Left ventricle myocardium superior (tissue), 1 donor: Measurements from ENCODE around the gene ITGA2. TPM values are rescaled to one million over a fixed set of nuclear protein-coding genes. Genes with fewer than 3 reads are reported as not detected.
A peak's percentile ranks its signal among the peaks of the same experiment; 100 is the strongest.
"Not testable (repeated sequence)": the region's sequence is repeated elsewhere in the genome, so short reads cannot be mapped to it uniquely, and the experiment has no call there.

Experiments
- ATAC-seq: fragments of 200-7000 bp; cut with Tn5 transposase; one replicate; pipeline ENCODE4 v1.9.1; 2020; ENCODE audit warnings: mild to moderate bottlenecking, moderate library complexity
- DNase-seq: peaks from one replicate; pipeline ENCODE4 v3.0.0-alpha.2; 2020
- intact Hi-C: fragments of 100-400 bp; cut with micrococcal nuclease; formaldehyde crosslinking; loops from one replicate; pipeline ENCODE4 v1.11.0; 2022
- long read RNA-seq: library from polyadenylated mRNA; unstranded; transcript quantifications from one replicate; pipeline ENCODE4 v2.0.0, GENCODE V29; 2021
- total RNA-seq: library from RNA; stranded (reverse); fragmentation: NEBNext Ultra II Directional; extraction: Animal tissue kit (Norgen Biotek cat#: 25700); gene quantifications from one replicate; pipeline ENCODE4 v1.2.1, GENCODE V29; 2021
- donor health status: DM: no; HTN: yes; CAD: no; lungs with severe emphysema.

Gene ITGA2
- 0.69 TPM for total RNA-seq
- long read RNA-seq, partial matches to known transcripts: 1 of 1 reads
- long read RNA-seq, other reads (novel, unspliced or antisense): 0 of 1 reads

DNA sequence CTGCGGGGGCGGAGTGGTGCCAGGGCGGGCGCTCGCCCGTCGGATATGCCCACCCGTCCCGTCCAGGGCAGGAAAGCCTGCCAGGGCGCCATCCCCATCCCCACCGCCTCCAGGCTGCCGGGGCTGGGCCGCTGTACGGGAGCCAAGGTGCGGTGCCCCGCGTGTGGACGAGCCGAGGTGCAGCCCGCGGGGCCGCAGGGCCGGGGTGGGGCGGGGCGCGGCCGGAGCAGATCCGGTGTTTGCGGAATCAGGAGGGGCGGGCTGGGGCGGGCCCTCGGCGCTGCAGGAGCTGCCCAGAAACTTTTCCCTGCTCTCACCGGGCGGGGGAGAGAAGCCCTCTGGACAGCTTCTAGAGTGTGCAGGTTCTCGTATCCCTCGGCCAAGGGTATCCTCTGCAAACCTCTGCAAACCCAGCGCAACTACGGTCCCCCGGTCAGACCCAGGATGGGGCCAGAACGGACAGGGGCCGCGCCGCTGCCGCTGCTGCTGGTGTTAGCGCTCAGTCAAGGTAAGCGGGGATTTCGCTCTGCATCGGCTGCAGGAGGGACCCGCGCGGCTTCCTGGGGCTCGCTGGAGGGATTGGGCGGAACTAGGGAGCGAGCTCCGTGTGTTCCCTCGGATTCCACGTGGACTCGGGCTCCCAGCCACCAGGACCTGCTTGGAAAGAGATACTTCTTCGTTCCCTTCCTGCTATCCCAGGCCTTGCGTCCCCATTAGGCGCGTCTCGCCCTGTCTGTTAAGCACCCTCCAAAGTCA lies at the start of gene ITGA2:
TSS of gene ITGA2 (plus strand) at position 328 of the 756 bp plus-strand sequence. CDS start at position 445, 117 bp downstream.
- intact Hi-C loops: no loop called here
- DNase-seq: peak; percentile 50
- peak; percentile 88 for ATAC-seq

DNA sequence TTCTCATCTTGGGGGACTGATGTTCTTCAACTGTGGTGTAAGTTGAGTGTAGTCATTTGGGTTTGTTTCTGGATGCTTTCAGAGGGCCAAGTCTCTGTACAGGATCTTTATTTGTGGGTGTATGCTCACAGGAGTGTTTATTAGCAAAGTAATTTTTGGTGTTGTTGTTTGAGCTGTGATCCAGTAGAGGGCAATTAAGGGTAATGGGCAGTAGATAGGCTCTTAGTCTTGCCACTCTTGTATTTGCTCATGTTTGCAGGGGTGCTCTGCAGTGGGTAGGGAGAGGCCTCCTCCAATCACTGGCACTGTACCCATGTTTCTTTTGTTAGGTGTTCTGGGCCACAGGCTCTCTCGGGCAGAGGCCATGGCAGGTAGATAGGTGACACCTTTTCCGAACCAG lies 45.9 kb upstream of the ITGA2 start:
- ATAC-seq: no peak
- intact Hi-C loops: no loop called here
- DNase-seq: no peak

DNA sequence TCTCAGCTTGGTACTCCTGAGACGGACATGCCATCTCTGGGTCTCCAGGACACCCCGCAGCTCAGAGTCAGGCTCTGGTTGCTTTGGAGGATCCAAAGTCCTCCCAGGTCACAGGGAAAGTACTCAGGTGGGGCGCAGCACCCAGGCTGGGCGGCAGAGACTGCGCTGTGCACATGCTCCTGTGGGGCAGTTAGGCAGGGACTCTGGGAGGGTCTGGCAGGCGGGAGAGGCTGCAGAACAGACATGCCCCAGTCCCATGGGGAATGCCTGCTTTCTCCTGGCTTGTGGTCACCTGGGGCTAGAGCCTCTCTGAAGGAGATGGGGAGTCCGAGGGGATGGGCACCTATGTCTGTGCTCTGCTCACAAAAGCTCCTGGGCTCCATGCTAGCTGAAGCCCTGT lies 45.3 kb upstream of the ITGA2 start:
- intact Hi-C loops: no loop called here
- no peak for ATAC-seq
- no peak for DNase-seq

DNA sequence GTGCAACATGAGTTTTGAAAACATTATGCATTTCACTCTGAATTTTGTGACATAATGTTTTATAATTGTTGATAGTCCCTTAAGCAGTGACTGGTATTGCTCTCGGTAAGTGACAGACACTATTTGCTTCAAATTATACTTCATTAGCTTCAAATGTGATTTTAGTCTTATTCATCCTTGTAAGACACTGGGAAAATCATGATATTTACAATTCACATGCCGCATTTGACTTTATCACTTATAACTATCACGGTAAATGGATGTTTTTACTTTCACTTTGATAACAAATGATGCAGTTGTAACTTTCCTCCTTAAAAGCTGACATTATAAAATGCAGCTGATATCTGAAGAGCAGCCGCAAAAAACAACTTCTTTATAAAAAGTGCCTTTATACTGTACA lies 44.1 kb upstream of the ITGA2 start:
- ATAC-seq (no peak), DNase-seq (no peak)
- intact Hi-C loops: no loop called here

DNA sequence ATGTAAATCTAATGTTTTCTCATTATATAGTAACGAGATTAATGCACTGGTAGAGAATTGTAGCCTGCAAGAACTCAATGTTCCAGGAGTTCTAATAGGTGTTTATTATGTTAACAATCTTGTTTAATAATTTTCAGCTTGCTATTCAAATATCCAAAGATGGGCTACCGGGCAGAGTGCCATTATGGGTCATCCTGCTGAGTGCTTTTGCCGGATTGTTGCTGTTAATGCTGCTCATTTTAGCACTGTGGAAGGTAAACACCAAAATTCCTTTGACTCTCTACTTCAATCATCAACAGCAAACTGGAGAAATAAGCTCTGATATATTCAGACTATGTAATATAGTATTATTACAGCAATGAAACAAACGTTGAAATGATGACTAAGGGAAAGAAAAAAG lies 41.9 kb upstream of the ITGA2 start:
- intact Hi-C loops: no loop called here
- ATAC-seq (no peak), DNase-seq (no peak)

DNA sequence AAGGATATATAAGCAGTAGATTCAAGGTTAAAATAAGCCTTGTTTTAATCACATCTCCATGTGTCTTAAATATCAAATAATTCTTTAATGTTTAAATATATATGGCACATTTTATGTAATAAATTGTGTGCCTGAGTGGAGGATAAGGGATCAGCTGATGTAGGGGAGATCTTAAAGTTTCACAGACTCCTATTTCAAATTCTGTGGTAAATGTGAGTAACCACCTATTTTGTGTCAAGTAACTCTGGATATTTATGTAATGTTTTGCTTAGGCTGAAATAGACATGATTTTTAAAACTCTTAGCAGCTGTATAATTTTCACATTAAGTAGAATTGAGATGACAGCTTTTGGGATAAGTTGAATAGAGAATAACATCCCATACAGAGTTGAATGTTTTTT lies 41.3 kb upstream of the ITGA2 start:
- no peak for DNase-seq
- intact Hi-C loops: loop anchor here (1.0 kb wide), 1 partner anchor 148 kb away; no protein-coding TSS in a partner anchor
- no peak for ATAC-seq

DNA sequence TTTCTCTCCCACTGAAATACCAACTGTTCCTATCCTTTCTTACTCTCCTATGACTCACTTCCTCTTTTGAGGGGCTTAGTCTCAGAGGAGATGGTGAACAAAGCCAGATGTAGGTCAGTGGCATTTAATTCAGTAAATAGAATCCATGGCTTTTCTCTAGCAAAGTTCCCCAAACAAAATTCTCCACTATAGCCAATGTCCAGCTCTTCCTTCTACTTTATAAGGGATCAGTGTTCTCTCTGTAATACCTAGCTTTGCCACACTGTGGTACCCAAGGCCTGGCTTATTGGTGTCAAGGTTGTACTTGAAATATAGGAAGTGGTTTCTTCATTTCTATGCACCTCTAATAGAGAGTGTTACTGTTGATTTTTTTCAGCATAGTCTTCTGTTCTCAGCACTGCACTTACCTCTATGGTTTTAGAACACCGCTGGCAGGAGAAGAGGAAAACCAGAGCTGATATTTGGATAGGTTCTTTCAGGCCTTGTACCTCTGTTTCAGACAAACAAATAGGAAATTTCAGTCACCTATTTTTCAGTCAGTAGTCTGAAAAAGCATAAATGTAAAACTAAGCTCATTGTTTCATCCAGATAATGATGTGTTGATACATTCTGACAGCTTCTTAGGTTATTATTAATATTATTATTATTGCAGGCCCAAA lies 40.6 kb upstream of the ITGA2 start:
- DNase-seq (peak; percentile 26), ATAC-seq (peak; percentile 89)
- intact Hi-C loops: loop anchor here (1.0 kb wide), 1 partner anchor 148 kb away; no protein-coding TSS in a partner anchor

DNA sequence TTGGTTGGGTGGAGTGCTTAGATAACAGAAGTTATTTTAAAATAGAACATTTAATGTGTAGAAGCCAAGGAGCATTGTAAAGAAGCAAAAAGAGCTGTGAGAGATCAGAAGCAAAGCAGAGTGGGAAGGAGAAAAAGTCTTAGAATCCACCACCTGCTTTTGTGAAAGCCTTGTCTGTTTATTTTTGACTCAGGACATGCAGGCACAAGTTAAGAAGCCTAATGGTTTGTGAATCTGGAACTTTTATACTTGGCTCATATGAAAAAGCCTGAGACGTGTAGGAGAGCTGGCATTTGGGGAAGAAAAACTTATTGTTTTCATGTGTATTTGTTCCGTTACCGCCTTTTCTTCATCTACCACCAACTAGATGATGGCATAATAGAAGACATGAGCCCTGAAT lies 38.5 kb upstream of the ITGA2 start:
- intact Hi-C loops: no loop called here
- ATAC-seq (no peak), DNase-seq (no peak)

DNA sequence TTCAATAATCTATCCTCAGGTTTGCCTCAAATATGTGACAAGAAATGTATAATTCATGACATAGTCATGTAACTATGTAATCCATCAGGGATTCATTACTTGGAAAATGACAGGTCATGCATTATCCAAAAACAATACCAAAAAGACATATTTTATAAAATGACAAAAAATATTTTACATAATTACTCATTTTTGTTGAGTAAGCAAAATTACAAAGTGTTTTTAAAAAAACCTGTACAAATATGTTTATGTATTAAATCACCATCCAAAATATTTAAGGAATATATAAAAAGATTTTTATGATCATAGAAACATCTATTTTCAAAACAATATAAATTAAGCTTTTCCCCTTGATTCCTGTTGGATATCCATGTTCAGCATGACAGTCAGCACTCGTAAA lies 36.7 kb upstream of the ITGA2 start:
- intact Hi-C loops: no loop called here
- ATAC-seq: no peak

DNA sequence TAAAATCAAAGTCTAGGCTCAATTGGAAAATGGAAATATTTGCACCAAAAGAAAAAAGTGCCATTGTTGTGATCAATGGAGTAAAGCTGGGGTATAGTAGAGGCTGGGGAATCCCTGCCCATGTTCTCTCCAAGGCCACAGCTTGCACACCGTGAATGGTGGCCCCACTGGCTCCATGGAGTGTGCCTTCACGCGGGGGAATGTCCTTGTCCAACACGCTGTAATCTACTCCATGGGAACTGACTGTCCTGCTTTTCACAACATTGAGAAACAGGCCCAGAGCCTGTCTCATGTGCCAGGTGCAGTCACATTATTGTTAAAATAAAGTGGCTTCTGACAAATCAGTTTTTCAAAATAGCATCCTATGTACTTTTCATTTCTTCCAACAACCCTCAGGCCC lies 33.1 kb upstream of the ITGA2 start:
- no peak for ATAC-seq
- no peak for DNase-seq
- intact Hi-C loops: no loop called here

More for the DNA sequence above, 36.7 kb upstream of the ITGA2 start:
- no peak for DNase-seq

DNA sequence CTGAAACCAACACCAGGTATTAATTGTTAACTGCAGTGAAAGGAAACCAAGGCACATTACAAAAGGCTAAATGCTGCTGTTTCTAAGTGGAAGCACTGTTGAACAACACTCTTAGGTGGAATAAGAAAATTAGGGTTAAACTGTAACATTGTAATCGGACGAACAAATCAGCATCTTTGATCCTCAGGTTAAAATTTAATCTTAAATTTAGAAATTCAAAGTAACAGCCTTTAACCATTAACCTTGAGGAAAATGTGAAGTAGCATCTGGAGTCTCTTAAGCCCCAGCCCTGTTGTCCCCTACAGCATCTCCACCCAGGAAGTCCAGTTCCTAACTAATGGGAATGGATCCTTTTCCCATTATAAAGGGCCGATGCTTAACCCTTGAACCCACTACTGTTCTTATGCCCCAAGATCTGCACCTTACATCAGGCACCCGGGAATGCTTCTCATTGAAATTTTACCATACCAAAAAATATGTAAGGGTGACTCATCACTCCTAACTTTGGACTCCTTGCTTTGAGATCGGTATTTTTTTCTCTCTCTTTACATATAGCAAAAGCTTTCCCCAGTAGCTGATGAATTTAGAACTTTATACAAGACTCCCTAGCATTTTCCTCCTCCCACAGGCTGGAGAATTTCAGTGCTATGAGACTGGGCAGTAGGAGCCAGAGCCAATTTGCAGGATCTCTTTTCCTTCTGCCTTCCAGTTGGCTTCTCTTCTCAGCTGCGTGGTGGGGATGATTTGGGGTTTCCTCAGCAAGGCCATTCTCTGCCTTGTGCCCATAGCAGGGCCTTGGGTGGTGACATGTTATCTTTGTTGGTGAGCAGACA lies 32.0 kb upstream of the ITGA2 start:
- ATAC-seq (no peak), DNase-seq (no peak)
- intact Hi-C loops: no loop called here

DNA sequence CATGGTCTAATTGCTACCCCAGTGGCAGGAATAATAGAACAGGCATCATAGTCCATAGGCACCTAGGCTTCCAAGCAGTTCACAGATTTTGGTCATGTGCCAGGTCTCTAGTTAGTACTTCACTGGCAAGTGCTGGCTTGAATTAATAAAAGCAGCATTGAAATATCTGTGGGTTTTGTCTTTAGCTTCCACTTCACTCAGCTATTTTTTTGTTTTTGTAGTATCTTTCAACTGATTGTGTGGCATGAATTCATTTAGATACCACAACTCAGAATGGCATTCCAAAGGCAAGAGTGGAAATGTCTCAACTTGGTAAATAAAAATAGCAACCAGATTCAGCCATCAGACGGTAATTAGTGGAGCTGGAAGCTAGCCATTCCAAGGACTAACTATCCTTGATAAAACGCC lies 27.9 kb upstream of the ITGA2 start:
- DNase-seq (no peak), ATAC-seq (peak; percentile 31)
- intact Hi-C loops: no loop called here

DNA sequence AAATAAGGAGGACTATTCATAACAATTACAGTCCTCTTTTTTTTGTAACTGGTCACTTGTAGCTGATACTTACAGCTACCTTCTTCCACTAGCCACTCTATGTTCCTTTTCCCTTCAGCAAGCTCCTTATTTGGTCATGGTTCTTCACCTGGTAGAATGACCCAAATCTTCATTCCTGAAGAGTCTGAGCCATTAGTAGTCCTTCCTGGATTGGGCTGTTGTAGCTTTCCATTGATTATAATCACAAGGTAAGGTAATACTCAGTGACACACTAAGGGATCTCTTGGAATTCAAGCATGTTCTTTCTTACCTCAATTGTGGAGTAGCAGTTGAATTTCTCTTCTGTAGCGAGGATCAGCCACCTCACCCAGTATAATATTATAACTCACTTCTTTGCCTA lies 25.5 kb upstream of the ITGA2 start:
- ATAC-seq (no peak), DNase-seq (no peak)
- intact Hi-C loops: no loop called here

DNA sequence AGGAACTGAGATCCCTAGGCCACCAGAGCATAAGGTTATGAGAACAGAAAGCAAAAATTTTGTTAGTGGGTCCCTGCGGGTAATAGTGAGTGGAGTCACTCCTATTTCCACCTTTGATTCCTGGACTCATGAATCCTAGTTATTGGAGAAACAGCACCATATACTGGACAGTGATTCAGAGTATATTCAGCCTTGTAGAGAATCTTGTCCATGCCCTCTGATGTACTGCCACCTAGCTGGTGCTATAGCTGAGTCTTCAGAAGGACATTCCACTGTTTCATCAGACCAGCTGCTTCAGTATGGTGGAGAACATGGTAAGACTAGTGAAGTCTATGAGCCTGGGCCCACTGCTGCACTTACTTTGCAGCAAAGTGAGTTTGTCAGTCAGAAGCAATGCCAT lies 25.0 kb upstream of the ITGA2 start:
- no peak for DNase-seq
- ATAC-seq: no peak
- intact Hi-C loops: no loop called here

DNA sequence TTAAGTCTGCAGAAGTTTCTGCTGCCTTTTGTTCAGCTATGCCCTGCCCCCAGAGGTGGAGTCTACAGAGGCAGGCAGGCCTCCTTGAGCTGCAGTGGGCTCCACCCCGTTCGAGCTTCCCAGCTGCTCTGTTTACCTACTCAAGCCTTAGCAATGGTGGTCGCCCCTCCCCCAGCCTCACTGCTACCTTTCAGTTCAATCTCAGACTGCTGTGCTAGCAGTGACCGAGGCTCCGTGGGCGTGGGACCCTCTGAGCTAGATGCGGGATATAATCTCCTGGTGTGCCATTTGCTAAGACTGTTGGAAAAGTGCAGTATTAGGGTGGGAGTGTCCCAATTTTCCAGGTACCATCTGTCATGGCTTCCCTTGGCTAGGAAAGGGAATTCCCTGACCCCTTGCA lies 13.0 kb upstream of the ITGA2 start:
- not testable (repeated sequence) for ATAC-seq, DNase-seq

DNA sequence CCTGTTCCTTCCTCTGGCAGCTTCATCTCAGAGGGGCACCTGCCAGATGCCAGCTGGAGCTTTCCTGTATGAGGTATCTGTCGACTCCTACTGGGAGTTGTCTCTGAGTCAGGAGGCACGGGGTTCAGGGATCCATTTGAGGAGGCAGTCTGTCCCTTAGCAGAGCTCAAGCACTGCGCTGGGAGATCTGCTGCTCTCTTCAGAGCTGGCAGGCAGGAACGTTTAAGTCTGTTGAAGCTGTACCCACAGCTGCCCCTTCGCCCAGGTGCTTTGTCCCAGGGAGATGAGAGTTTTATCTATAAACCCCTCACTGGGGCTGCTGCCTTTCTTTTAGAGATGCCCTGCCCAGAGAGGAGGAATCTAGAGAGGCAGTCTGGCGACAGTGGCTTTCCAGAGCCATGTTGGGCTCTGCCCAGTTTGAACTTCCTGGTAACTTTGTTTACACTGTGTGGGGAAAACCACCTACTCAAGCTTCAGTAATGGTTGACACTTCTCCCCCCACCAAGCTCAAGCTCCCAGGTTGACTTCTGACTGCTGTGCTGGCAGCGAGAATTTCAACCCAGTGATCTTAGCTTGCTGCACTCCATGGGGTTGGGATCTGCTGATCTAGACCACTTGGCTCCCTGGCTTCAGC lies 11.8 kb upstream of the ITGA2 start:
- DNase-seq: no peak
- ATAC-seq: no peak

More for the DNA sequence above, 13.0 kb upstream of the ITGA2 start:
- intact Hi-C loops: not testable (repeated sequence)

DNA sequence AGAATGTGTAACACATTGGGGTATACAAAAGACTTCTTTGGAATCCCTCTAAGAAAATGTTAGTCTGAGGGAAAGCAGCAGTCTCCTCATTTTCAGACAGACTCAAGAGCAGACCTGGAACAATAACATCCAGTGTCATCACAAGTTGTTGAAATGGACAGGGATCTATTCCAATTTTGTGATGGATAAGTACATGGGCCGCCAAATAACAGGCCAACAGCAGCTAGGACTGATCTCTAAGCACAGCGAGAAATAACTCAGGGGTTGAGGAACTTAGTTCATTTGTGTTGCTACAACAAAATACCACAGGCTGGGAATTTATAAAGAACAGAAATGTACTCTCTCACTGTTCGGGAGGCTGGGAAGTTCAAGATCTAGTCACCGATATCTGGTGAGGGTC lies 7.6 kb upstream of the ITGA2 start:
- DNase-seq (no peak), ATAC-seq (no peak)
- intact Hi-C loops: no loop called here

More for the DNA sequence above, 11.8 kb upstream of the ITGA2 start:
- intact Hi-C loops: no loop called here

DNA sequence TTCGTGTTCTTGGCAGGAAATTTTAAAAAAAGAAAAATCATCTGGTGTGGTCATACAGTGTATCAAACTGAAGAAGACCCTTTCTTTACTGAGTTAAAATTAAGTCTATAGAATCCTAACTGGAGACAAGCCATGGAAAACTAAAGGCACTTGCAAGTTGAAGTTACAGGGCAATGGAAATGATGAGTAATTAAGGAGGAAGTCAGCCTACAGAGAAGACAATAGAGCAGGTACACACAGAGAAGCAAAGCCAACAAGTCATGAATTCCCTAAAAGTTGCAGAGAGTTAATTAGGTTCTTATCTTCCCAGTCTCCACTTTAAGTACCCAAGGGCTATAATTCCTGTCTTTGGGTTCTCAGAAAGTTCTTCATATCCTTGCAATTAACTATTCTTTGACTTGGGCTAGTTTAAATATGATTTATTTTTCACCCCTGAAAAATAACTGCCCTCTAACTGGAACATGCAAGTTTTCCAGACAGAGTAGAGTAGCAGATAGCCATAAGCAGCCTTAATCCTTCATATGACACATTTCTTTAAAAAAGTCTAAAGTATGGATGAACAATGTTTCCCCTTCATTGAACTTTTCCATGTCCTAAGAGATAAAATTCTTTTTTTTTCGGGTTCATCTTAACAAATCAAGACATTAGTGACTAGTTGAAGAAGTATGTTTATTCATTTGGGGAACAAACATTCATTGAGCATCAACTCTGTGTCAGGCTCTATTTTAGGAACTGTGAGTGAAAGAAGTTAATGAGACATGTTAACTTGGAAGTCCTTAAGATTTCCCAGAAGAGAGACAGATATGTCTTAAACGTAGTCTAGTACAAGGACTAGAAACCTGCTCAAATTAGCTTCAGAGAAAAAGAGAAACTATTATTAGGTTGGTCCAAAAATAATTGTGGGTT lies 5.2 kb upstream of the ITGA2 start:
- intact Hi-C loops: no loop called here

More for the DNA sequence above, 5.2 kb upstream of the ITGA2 start:
- DNase-seq (no peak), ATAC-seq (no peak)
